Activated naive CD8-positive, alpha-beta T cell treated with anti-CD3 and anti-CD28 coated beads, Interleukin-2, amount 50 U/mL, for 16 hours (primary cell): ENCODE results near the gene GPNMB.
"Not testable (repeated sequence)": the region's sequence is repeated elsewhere in the genome, so short reads cannot be mapped to it uniquely, and the experiment has no call there.

Experiments used
- DNase-seq: peaks from one replicate; pipeline ENCODE4 v3.0.0-alpha.2; 2020; ENCODE audit warnings: low read depth, low spot score

GPNMB gene

GRCh38 chr7:23299770-23300300 lies 53.3 kb downstream of the GPNMB start:
- no peak for DNase-seq

- DNase-seq: no peak
These were observed 60.5 kb downstream of the GPNMB start for GRCh38 chr7:23306936-23307521.

GRCh38 chr7:23308754-23309153 lies 62.2 kb downstream of the GPNMB start:
- DNase-seq: no peak

GRCh38 chr7:23312141-23312540 lies 65.6 kb downstream of the GPNMB start:
- DNase-seq: not testable (repeated sequence)

GRCh38 chr7:23315366-23315765 lies 68.8 kb downstream of the GPNMB start:
- no peak for DNase-seq
